Dermis microvascular lymphatic vessel endothelial cell (primary cell): Measurements from ENCODE around the gene KRTAP4-7. TPM values are rescaled to one million over a fixed set of nuclear protein-coding genes. Genes with fewer than 3 reads are reported as not detected.
"Not testable (repeated sequence)": the region's sequence is repeated elsewhere in the genome, so short reads cannot be mapped to it uniquely, and the experiment has no call there.

Experiments used
- DNase-seq, 2 donors: peaks; one replicate each; pipeline versions ENCODE4 v3.0.0 to v3.0.0-alpha.2; 2010; ENCODE audit warnings: low read depth in 2 of 2
- total RNA-seq: library from RNA; depleted of rRNA; stranded (reverse); fragments of >200 nt; gene quantifications from 2 replicates; pipeline ENCODE4 v1.2.1, GENCODE V29; 2014

KRTAP4-7 gene
- total RNA-seq = not detected in 2 replicates

GRCh38 chr17:41084100-41084856 lies at the start of gene KRTAP4-7:
TSS of gene KRTAP4-7 (plus strand) at chr17:41084150. CDS start at chr17:41084207, 57 bp downstream.
- not testable (repeated sequence) for DNase-seq

GRCh38 chr17:41034346-41034935 lies 49.5 kb upstream of the KRTAP4-7 start, which contains the start of gene KRTAP1-3:
TSS of gene KRTAP1-3 (minus strand) at chr17:41034874. CDS start at chr17:41034821, 53 bp downstream.
- DNase-seq = not testable (repeated sequence)

GRCh38 chr17:41037853-41038350 lies 46.0 kb upstream of the KRTAP4-7 start:
- DNase-seq = no peak

- DNase-seq = not testable (repeated sequence)
Measured at GRCh38 chr17:41040783-41041571, 43.0 kb upstream of the KRTAP4-7 start, which contains the start of gene KRTAP1-1. TSS of gene KRTAP1-1 (minus strand) at chr17:41041450. CDS start at chr17:41041397, 53 bp downstream.

- no peak for DNase-seq
Measured at GRCh38 chr17:41042953-41043352, 41.0 kb upstream of the KRTAP4-7 start.

GRCh38 chr17:41046735-41047465 lies 37.0 kb upstream of the KRTAP4-7 start, which contains the start of gene KRTAP2-1:
TSS of gene KRTAP2-1 (minus strand) at chr17:41047316. CDS start at chr17:41047267, 49 bp downstream.
- DNase-seq = not testable (repeated sequence)

GRCh38 chr17:41048441-41048840 lies 35.5 kb upstream of the KRTAP4-7 start:
- DNase-seq = no peak

GRCh38 chr17:41049110-41049509 lies 34.8 kb upstream of the KRTAP4-7 start:
- peak in 1 of 2 donors; percentile 2 for DNase-seq

- DNase-seq = no peak
Measured at GRCh38 chr17:41052566-41052965, 31.4 kb upstream of the KRTAP4-7 start.

GRCh38 chr17:41054025-41054424 lies 29.9 kb upstream of the KRTAP4-7 start:
- no peak for DNase-seq

- not testable (repeated sequence) for DNase-seq
Measured at GRCh38 chr17:41054556-41054955, 29.4 kb upstream of the KRTAP4-7 start.

GRCh38 chr17:41055130-41055529 lies 28.8 kb upstream of the KRTAP4-7 start, which contains the start of gene KRTAP2-2:
TSS of gene KRTAP2-2 (minus strand) at chr17:41055230. CDS start at chr17:41055211, 19 bp downstream.
- not testable (repeated sequence) for DNase-seq

GRCh38 chr17:41057547-41057946 lies 26.4 kb upstream of the KRTAP4-7 start:
- DNase-seq = no peak

GRCh38 chr17:41058741-41059140 lies 25.2 kb upstream of the KRTAP4-7 start:
- no peak for DNase-seq

- DNase-seq = not testable (repeated sequence)
Measured at GRCh38 chr17:41059276-41060051, 24.5 kb upstream of the KRTAP4-7 start.

- peak in 1 of 2 donors; percentile 2 for DNase-seq
Measured at GRCh38 chr17:41060052-41060604, 23.8 kb upstream of the KRTAP4-7 start, which contains the start of gene KRTAP2-3. TSS of gene KRTAP2-3 (minus strand) at chr17:41060114. CDS start at chr17:41060050, 64 bp downstream.

GRCh38 chr17:41061964-41062363 lies 22.0 kb upstream of the KRTAP4-7 start:
- no peak for DNase-seq

GRCh38 chr17:41063449-41063848 lies 20.5 kb upstream of the KRTAP4-7 start:
- DNase-seq = no peak

GRCh38 chr17:41064301-41064700 lies 19.6 kb upstream of the KRTAP4-7 start:
- no peak for DNase-seq
